Sigmoid colon (tissue), 7 donors: ENCODE results near the gene NR2C1. TPM values are rescaled to one million over a fixed set of nuclear protein-coding genes. Genes with fewer than 3 reads are reported as not detected.

Source experiments
- DNase-seq: peaks from one replicate; pipeline ENCODE4 v3.0.0-alpha.2; 2019
- H3K27ac ChIP-seq, 4 donors: fragments of 200-600 bp; sonication (generic); one replicate each; pipeline ENCODE4 v1.5.1; 2016 to 2019; ENCODE audit warnings: mild to moderate bottlenecking in 1 of 4
- H3K27me3 ChIP-seq, 3 donors: fragments of 200-600 bp; sonication (generic); one replicate each; pipeline ENCODE4 v1.5.1; 2019; ENCODE audit warnings: mild to moderate bottlenecking in 1 of 3
- H3K36me3 ChIP-seq, 4 donors: fragments of 200-600 bp; sonication (generic); one replicate each; pipeline ENCODE4 v1.5.1; 2016 to 2019
- H3K4me1 ChIP-seq, 4 donors: fragments of 200-600 bp; sonication (generic); one replicate each; pipeline ENCODE4 v1.5.1; 2017 to 2019
- H3K4me3 ChIP-seq, 4 donors: fragments of 200-600 bp; sonication (generic); one replicate each; pipeline ENCODE4 v1.5.1; 2017 to 2019; ENCODE audit warnings: mild to moderate bottlenecking in 2 of 4, moderate library complexity in 1 of 4
- H3K9me3 ChIP-seq, 4 donors: fragments of 200-600 bp in 3 of 4; sonication (generic) in 3 of 4; one replicate each; pipeline versions ENCODE4 v1.5.1 to v1.6.1; 2013 to 2019
- EP300 ChIP-seq, 4 donors: sonication (generic); formaldehyde crosslinking; IDR thresholded peaks; one replicate each; pipeline ENCODE4 v1.6.1; 2017; ENCODE audit warnings: antibody characterized with exemption in 4 of 4
- POLR2A ChIP-seq, 2 donors: fragments of 450-650 bp; IDR thresholded peaks; one replicate each; pipeline ENCODE4 v1.6.1; 2016; ENCODE audit warnings: antibody characterized with exemption in 2 of 2, mild to moderate bottlenecking in 2 of 2, moderate library complexity in 2 of 2
- POLR2AphosphoS5 ChIP-seq, 4 donors: sonication (generic); formaldehyde crosslinking; IDR thresholded peaks; one replicate each; pipeline ENCODE4 v1.6.1; 2017; ENCODE audit warnings: antibody characterized with exemption in 4 of 4
- WGBS, 2 donors: extraction: QIAGEN DNeasy Blood & Tissue Kit; methylation state at CpG; one replicate each; pipeline ENCODE4 v1.1.7; 2013; 5-methylcytosine and 5-hydroxymethylcytosine counted together
- intact Hi-C: fragments of 100-400 bp; cut with DNase I; formaldehyde crosslinking; loops from one replicate; pipeline ENCODE4 v1.15.1; 2023
- polyA plus RNA-seq, 3 donors: library from polyadenylated mRNA; stranded (reverse); fragments of 200-250 nt; gene quantifications; one replicate each; pipeline ENCODE4 v1.2.3, GENCODE V29; 2013
- total RNA-seq, 4 donors: library from RNA; depleted of rRNA; stranded (reverse); fragments of >200 nt; gene quantifications; one replicate each; pipeline ENCODE4 v1.1.0, GENCODE V29; 2016
- TF ChIP-seq, protein P1 (sequence below), 4 experiments: fragments of 450-650 bp in 3 of 4; fragments of 200-600 bp in 1 of 4; IDR thresholded peaks; one replicate each; pipeline ENCODE4 v1.5.1; 2016 to 2019; ENCODE audit warnings: antibody characterized with exemption in 4 of 4, mild to moderate bottlenecking in 3 of 4, moderate library complexity in 2 of 4
- donor health status: healthy with polysubstance abuse.
- donor health status: Bipolar disorder and iron deficiency.
- donor health status: healthy.

Gene NR2C1
- total RNA-seq, result 10 to 100 TPM; 28.8 to 78.1 (median 52.2) TPM
- polyA plus RNA-seq, result 10 to 100 TPM in 1 of 3 donors, 1 to 10 TPM in 2; 7.8 to 12.2 (median 8.3) TPM

- TF ChIP-seq POLR2A (IDR thresholded peaks at IDR 0.05) (peak in 1 of 2 donors; percentile 8), POLR2AphosphoS5 (IDR thresholded peaks at IDR 0.05) (peak; percentile 67 to 79 (median 72)), EP300 (IDR thresholded peaks at IDR 0.05) (no peak)
- 0 to 1% methylated on average over 99 of the region's 99 CpGs for WGBS, 2 donors
- intact Hi-C loops, result no loop called here
Observed at GRCh38 chr12:95072900-95073697, at the start of gene NR2C1. NR2C1 (minus strand) TSS chr12:95073618; CDS start chr12:95067384, 6,234 bp downstream.

DNA sequence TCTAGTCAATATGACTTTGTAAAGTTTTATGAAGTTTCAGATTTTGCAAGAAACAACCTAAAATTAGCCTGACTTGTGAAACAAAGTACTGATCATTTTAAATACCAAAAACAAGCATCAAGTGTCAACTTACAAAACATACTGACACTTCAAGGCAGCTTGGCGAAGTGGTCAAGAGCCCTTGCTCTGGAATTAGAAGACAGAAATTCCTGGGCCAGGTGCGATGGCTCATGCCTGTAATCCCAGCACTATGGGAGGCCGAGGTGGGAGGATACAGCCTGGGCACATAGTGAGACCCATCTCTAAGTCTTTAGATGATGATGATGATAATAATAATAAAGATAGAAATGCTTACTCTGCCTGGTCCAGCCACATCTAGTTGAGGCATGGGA lies 45.4 kb upstream of the NR2C1 start:
- Histone ChIP-seq H3K27me3 (no peaks in the 10 kb centered on the region), H3K36me3 (no peaks in the 10 kb centered on the region), H3K4me3 (no peak overlapping the region), H3K9me3 (no peaks in the 10 kb centered on the region), H3K27ac (peak overlapping the region in 2 of 4 donors; percentile 28 to 81), H3K4me1 (peaks cover 0 to 42% (median 27%) of the 10 kb centered on the region in 4 donors)
- TF ChIP-seq POLR2AphosphoS5 (IDR thresholded peaks at IDR 0.05) (no peak), EP300 (IDR thresholded peaks at IDR 0.05) (no peak), POLR2A (IDR thresholded peaks at IDR 0.05) (no peak)
- TF ChIP-seq, protein P1, sequence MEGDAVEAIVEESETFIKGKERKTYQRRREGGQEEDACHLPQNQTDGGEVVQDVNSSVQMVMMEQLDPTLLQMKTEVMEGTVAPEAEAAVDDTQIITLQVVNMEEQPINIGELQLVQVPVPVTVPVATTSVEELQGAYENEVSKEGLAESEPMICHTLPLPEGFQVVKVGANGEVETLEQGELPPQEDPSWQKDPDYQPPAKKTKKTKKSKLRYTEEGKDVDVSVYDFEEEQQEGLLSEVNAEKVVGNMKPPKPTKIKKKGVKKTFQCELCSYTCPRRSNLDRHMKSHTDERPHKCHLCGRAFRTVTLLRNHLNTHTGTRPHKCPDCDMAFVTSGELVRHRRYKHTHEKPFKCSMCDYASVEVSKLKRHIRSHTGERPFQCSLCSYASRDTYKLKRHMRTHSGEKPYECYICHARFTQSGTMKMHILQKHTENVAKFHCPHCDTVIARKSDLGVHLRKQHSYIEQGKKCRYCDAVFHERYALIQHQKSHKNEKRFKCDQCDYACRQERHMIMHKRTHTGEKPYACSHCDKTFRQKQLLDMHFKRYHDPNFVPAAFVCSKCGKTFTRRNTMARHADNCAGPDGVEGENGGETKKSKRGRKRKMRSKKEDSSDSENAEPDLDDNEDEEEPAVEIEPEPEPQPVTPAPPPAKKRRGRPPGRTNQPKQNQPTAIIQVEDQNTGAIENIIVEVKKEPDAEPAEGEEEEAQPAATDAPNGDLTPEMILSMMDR (IDR thresholded peaks at IDR 0.05), result no peak
- intact Hi-C loops, result loop anchor here (5.0 kb wide), 2 partner anchors 44 to 354 kb away; partner anchors contain the start of gene METAP2
- WGBS, 2 donors, result 90 to 93% methylated on average over 3 of the region's 3 CpGs
- DNase-seq, result no peak

More at GRCh38 chr12:95072900-95073697, at the start of gene NR2C1:
- peak within 1 kb of the TSS; percentile 83 to 99 (median 94) for H3K4me3 ChIP-seq
- peak; percentile 97 for DNase-seq
- H3K4me1 ChIP-seq, result peaks cover 0 to 31% (median 26%) of the 10 kb centered on the region in 4 donors
- H3K27ac ChIP-seq, result peak within 1 kb of the TSS; percentile 85 to 95 (median 92)
- H3K36me3 ChIP-seq, result no peaks in the 10 kb centered on the region
- no peaks in the 10 kb centered on the region for H3K27me3 ChIP-seq
- H3K9me3 ChIP-seq, result no peaks in the 10 kb centered on the region

DNA sequence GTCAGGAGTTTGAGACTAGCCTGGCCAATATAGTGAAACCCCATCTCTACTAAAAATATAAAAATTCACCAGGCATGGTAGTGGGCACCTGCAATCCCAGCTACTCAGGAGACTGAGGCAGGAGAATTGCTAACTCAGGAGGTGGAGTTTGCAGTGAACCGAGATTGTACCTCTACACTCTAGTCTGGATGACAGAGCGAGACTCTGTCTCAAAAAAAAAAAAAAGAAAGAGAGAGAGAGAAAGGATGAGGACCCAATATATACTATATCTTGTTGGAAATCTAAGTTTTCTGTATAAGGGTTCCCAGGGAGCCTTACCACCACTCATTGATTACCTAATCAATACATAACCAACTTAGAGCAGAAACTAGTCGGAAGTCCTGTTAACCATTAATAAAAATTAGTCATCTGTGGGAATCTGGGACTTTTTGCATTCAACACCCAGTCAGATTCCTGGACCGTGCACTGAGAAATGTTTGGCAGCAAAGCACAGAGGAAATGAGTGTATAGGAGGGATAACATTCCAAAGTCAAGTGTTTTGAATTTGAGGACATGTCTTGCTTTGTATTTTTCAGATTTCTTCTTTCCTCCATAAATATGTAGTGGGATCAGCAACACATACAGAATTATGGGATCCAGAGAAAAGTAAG lies 44.8 kb upstream of the NR2C1 start:
- WGBS, 2 donors, result 71 to 84% methylated on average over 4 of the region's 4 CpGs
- intact Hi-C loops, result loop anchor here (5.0 kb wide), 2 partner anchors 44 to 354 kb away; partner anchors contain the start of gene METAP2
- Histone ChIP-seq H3K36me3 (peaks cover 0 to 3% (median 0%) of the 10 kb centered on the region in 4 donors), H3K27me3 (no peaks in the 10 kb centered on the region), H3K9me3 (no peaks in the 10 kb centered on the region), H3K4me1 (peaks cover 0 to 40% (median 25%) of the 10 kb centered on the region in 4 donors), H3K27ac (peak overlapping the region in 3 of 4 donors; percentile 28 to 81 (median 66)), H3K4me3 (no peak overlapping the region)
- DNase-seq, result no peak
- TF ChIP-seq EP300 (IDR thresholded peaks at IDR 0.05), result no peak
- TF ChIP-seq, protein P1 (IDR thresholded peaks at IDR 0.05), result no peak
- no peak for TF ChIP-seq POLR2A (IDR thresholded peaks at IDR 0.05)
- no peak for TF ChIP-seq POLR2AphosphoS5 (IDR thresholded peaks at IDR 0.05)

GRCh38 chr12:95117178-95117599 lies 43.8 kb upstream of the NR2C1 start:
- no peaks in the 10 kb centered on the region for H3K9me3 ChIP-seq
- H3K4me3 ChIP-seq, result no peak overlapping the region
- TF ChIP-seq POLR2AphosphoS5 (IDR thresholded peaks at IDR 0.05) (peak in 3 of 4 donors; percentile 21 to 75 (median 73)), EP300 (IDR thresholded peaks at IDR 0.05) (no peak), POLR2A (IDR thresholded peaks at IDR 0.05) (no peak)
- TF ChIP-seq, protein P1 (IDR thresholded peaks at IDR 0.05), result peak; percentile 60 to 78 (median 69)
- peaks cover 0 to 14% (median 4%) of the 10 kb centered on the region in 4 donors for H3K36me3 ChIP-seq
- peaks cover 0 to 40% (median 25%) of the 10 kb centered on the region in 4 donors for H3K4me1 ChIP-seq
- no peaks in the 10 kb centered on the region for H3K27me3 ChIP-seq
- intact Hi-C loops, result loop anchor here (1.0 to 5.0 kb wide), 5 partner anchors 45 to 418 kb away; partner anchors contain the start of genes FGD6, METAP2 and VEZT
- H3K27ac ChIP-seq, result peak overlapping the region; percentile 66 to 81 (median 68)
- peak; percentile 83 for DNase-seq
- 35 to 52% methylated on average over 2 of the region's 2 CpGs for WGBS, 2 donors
